Karpas-422 (cell line): Measurements from ENCODE around the gene PGBD5. TPM values are rescaled to one million over a fixed set of nuclear protein-coding genes. Genes with fewer than 3 reads are reported as not detected.

ENCODE experiments used
- DNase-seq: peaks from one replicate; pipeline ENCODE4 v3.0.0-alpha.2; 2015
- H2AFZ ChIP-seq: fragments of 200-600 bp; sonication (generic); 2 replicates; pipeline ENCODE4 v1.6.1; 2014; ENCODE audit warnings: antibody characterized with exemption, low read length, mixed read lengths
- H3K27ac ChIP-seq: fragments of 200-600 bp; sonication (generic); 2 replicates; pipeline ENCODE4 v1.5.1; 2014; ENCODE audit warnings: mild to moderate bottlenecking, low read length, moderate library complexity
- H3K27me3 ChIP-seq: fragments of 200-600 bp; sonication (generic); 2 replicates; pipeline ENCODE4 v1.6.1; 2014; ENCODE audit warnings: low read length, mixed read lengths
- H3K36me3 ChIP-seq: fragments of 200-600 bp; sonication (generic); 2 replicates; pipeline ENCODE4 v1.6.1; 2014; ENCODE audit warnings: low read length, mixed read lengths; ENCODE audit not compliant: insufficient read depth
- H3K4me1 ChIP-seq: fragments of 200-600 bp; sonication (generic); 2 replicates; pipeline ENCODE4 v1.6.1; 2014; ENCODE audit warnings: mild to moderate bottlenecking, low read length, mixed read lengths
- H3K4me2 ChIP-seq: fragments of 200-600 bp; sonication (generic); 2 replicates; pipeline ENCODE4 v1.6.1; 2014; ENCODE audit warnings: low read length, low read depth, mild to moderate bottlenecking; ENCODE audit not compliant: poor library complexity, severe bottlenecking
- H3K4me3 ChIP-seq: fragments of 200-600 bp; sonication (generic); 2 replicates; pipeline ENCODE4 v1.5.1; 2014; ENCODE audit warnings: mild to moderate bottlenecking, antibody characterized with exemption, low read length, mixed read lengths
- H3K79me2 ChIP-seq: fragments of 200-600 bp; sonication (generic); 2 replicates; pipeline ENCODE4 v1.6.1; 2014; ENCODE audit warnings: mild to moderate bottlenecking, low read length, mixed read lengths
- H3K9ac ChIP-seq: fragments of 200-600 bp; sonication (generic); 2 replicates; pipeline ENCODE4 v1.6.0; 2014; ENCODE audit warnings: low read length
- H3K9me2 ChIP-seq: fragments of 200-600 bp; sonication (generic), shearing (Covaris generic); replicated peaks from 2 replicates; pipeline ENCODE4 v1.6.0; 2014; ENCODE audit warnings: mild to moderate bottlenecking, low read length, moderate library complexity; ENCODE audit not compliant: insufficient read depth
- H3K9me3 ChIP-seq: fragments of 300-700, 200-600 bp; sonication (generic); 2 replicates; pipeline ENCODE4 v1.6.1; 2014; ENCODE audit warnings: low read length, mixed read lengths
- H4K20me1 ChIP-seq: fragments of 200-600 bp; sonication (generic); 2 replicates; pipeline ENCODE4 v1.6.1; 2014; ENCODE audit warnings: mild to moderate bottlenecking, antibody characterized with exemption, low read length, low read depth; ENCODE audit not compliant: insufficient read depth
- total RNA-seq: library from RNA; depleted of rRNA; stranded (reverse); fragments of >200 nt; shearing (Covaris generic); gene quantifications from 2 replicates; pipeline ENCODE4 v1.2.3, GENCODE V29; 2014; ENCODE audit warnings: low replicate concordance

Gene PGBD5
- total RNA-seq, 1 experiment from 2014 or later, result not detected

GRCh38 chr1:230288641-230289349 lies 137.3 kb downstream of the PGBD5 start:
- DNase-seq, result no peak
- Histone ChIP-seq H3K9me3 (no peaks in the 10 kb centered on the region), H3K36me3 (no peaks in the 10 kb centered on the region), H4K20me1 (no peaks in the 10 kb centered on the region), H3K4me2 (no peak overlapping the region), H3K4me1 (no peaks in the 10 kb centered on the region), H3K9ac (no peak overlapping the region), H2AFZ (no peak overlapping the region), H3K27ac (no peak overlapping the region), H3K27me3 (no peaks in the 10 kb centered on the region), H3K9me2 (no peaks in the 10 kb centered on the region), H3K4me3 (no peak overlapping the region), H3K79me2 (no peaks in the 10 kb centered on the region)

GRCh38 chr1:230287674-230288315 lies 138.3 kb downstream of the PGBD5 start:
- H3K4me1 ChIP-seq, result no peaks in the 10 kb centered on the region
- no peaks in the 10 kb centered on the region for H3K27me3 ChIP-seq
- H3K9ac ChIP-seq, result no peak overlapping the region
- H3K9me3 ChIP-seq, result no peaks in the 10 kb centered on the region
- H3K4me2 ChIP-seq, result no peak overlapping the region
- H4K20me1 ChIP-seq, result no peaks in the 10 kb centered on the region
- H3K27ac ChIP-seq, result no peak overlapping the region
- H2AFZ ChIP-seq, result no peak overlapping the region
- DNase-seq, result no peak
- H3K9me2 ChIP-seq, result no peaks in the 10 kb centered on the region
- H3K36me3 ChIP-seq, result no peaks in the 10 kb centered on the region
- no peak overlapping the region for H3K4me3 ChIP-seq
- no peaks in the 10 kb centered on the region for H3K79me2 ChIP-seq

- no peak for DNase-seq
- H4K20me1 ChIP-seq, result no peaks in the 10 kb centered on the region
- H3K9me2 ChIP-seq, result no peaks in the 10 kb centered on the region
- H3K9me3 ChIP-seq, result no peaks in the 10 kb centered on the region
- no peaks in the 10 kb centered on the region for H3K36me3 ChIP-seq
- no peak overlapping the region for H3K27ac ChIP-seq
- H3K79me2 ChIP-seq, result no peaks in the 10 kb centered on the region
- no peaks in the 10 kb centered on the region for H3K27me3 ChIP-seq
- H3K4me1 ChIP-seq, result peaks cover 4% of the 10 kb centered on the region
- no peak overlapping the region for H3K9ac ChIP-seq
- no peak overlapping the region for H3K4me2 ChIP-seq
- H2AFZ ChIP-seq, result no peak overlapping the region
- no peak overlapping the region for H3K4me3 ChIP-seq
Observed at GRCh38 chr1:230286890-230287269, 139.3 kb downstream of the PGBD5 start.

GRCh38 chr1:230286166-230286889 lies 139.8 kb downstream of the PGBD5 start:
- no peak overlapping the region for H3K9ac ChIP-seq
- no peaks in the 10 kb centered on the region for H3K27me3 ChIP-seq
- H3K9me2 ChIP-seq, result no peaks in the 10 kb centered on the region
- no peak for DNase-seq
- H3K4me1 ChIP-seq, result peaks cover 4% of the 10 kb centered on the region
- no peaks in the 10 kb centered on the region for H3K9me3 ChIP-seq
- H3K27ac ChIP-seq, result no peak overlapping the region
- H3K4me3 ChIP-seq, result no peak overlapping the region
- no peaks in the 10 kb centered on the region for H3K79me2 ChIP-seq
- no peaks in the 10 kb centered on the region for H3K36me3 ChIP-seq
- H4K20me1 ChIP-seq, result no peaks in the 10 kb centered on the region
- H3K4me2 ChIP-seq, result no peak overlapping the region
- no peak overlapping the region for H2AFZ ChIP-seq

- Histone ChIP-seq H3K4me3 (no peak overlapping the region), H3K27ac (no peak overlapping the region), H3K79me2 (no peaks in the 10 kb centered on the region), H3K9me2 (no peaks in the 10 kb centered on the region), H3K36me3 (no peaks in the 10 kb centered on the region), H3K4me2 (no peak overlapping the region), H3K27me3 (no peaks in the 10 kb centered on the region), H4K20me1 (no peaks in the 10 kb centered on the region), H3K9ac (no peak overlapping the region), H3K4me1 (peaks cover 4% of the 10 kb centered on the region), H3K9me3 (no peaks in the 10 kb centered on the region), H2AFZ (no peak overlapping the region)
- DNase-seq, result no peak
Observed at GRCh38 chr1:230285351-230285750, 140.8 kb downstream of the PGBD5 start.

- H3K9me3 ChIP-seq, result no peaks in the 10 kb centered on the region
- no peak overlapping the region for H2AFZ ChIP-seq
- H4K20me1 ChIP-seq, result no peaks in the 10 kb centered on the region
- H3K4me1 ChIP-seq, result peaks cover 4% of the 10 kb centered on the region
- H3K9ac ChIP-seq, result no peak overlapping the region
- DNase-seq, result no peak
- H3K79me2 ChIP-seq, result no peaks in the 10 kb centered on the region
- H3K4me3 ChIP-seq, result no peak overlapping the region
- H3K27ac ChIP-seq, result no peak overlapping the region
- H3K27me3 ChIP-seq, result no peaks in the 10 kb centered on the region
- no peaks in the 10 kb centered on the region for H3K9me2 ChIP-seq
- H3K36me3 ChIP-seq, result no peaks in the 10 kb centered on the region
- H3K4me2 ChIP-seq, result no peak overlapping the region
Observed at GRCh38 chr1:230284891-230285290, 141.2 kb downstream of the PGBD5 start.

- Histone ChIP-seq H3K4me3 (no peak overlapping the region), H3K9me2 (no peaks in the 10 kb centered on the region), H3K4me1 (peaks cover 4% of the 10 kb centered on the region), H4K20me1 (no peaks in the 10 kb centered on the region), H3K79me2 (no peaks in the 10 kb centered on the region), H3K9ac (no peak overlapping the region), H3K36me3 (no peaks in the 10 kb centered on the region), H3K27ac (no peak overlapping the region), H2AFZ (no peak overlapping the region), H3K4me2 (no peak overlapping the region), H3K27me3 (no peaks in the 10 kb centered on the region), H3K9me3 (no peaks in the 10 kb centered on the region)
- DNase-seq, result peak; percentile 20
Observed at GRCh38 chr1:230283678-230284077, 142.5 kb downstream of the PGBD5 start.

- no peaks in the 10 kb centered on the region for H3K79me2 ChIP-seq
- no peak overlapping the region for H3K27ac ChIP-seq
- no peaks in the 10 kb centered on the region for H4K20me1 ChIP-seq
- H2AFZ ChIP-seq, result no peak overlapping the region
- peaks cover 4% of the 10 kb centered on the region for H3K4me1 ChIP-seq
- no peaks in the 10 kb centered on the region for H3K27me3 ChIP-seq
- no peak overlapping the region for H3K4me3 ChIP-seq
- no peak overlapping the region for H3K9ac ChIP-seq
- peak; percentile 24 for DNase-seq
- no peaks in the 10 kb centered on the region for H3K9me3 ChIP-seq
- no peaks in the 10 kb centered on the region for H3K9me2 ChIP-seq
- no peaks in the 10 kb centered on the region for H3K36me3 ChIP-seq
- H3K4me2 ChIP-seq, result no peak overlapping the region
Observed at GRCh38 chr1:230282157-230282556, 144.0 kb downstream of the PGBD5 start.
